ENCODE data around the gene CENPF. TPM values are rescaled to one million over a fixed set of nuclear protein-coding genes. Genes with fewer than 3 reads are reported as not detected.
"Not testable (repeated sequence)": the region's sequence is repeated elsewhere in the genome, so short reads cannot be mapped to it uniquely, and the experiment has no call there.

Gene CENPF
- polyA plus RNA-seq, 3 donors: 0.22 to 0.67 TPM; not detected in 1

DNA sequence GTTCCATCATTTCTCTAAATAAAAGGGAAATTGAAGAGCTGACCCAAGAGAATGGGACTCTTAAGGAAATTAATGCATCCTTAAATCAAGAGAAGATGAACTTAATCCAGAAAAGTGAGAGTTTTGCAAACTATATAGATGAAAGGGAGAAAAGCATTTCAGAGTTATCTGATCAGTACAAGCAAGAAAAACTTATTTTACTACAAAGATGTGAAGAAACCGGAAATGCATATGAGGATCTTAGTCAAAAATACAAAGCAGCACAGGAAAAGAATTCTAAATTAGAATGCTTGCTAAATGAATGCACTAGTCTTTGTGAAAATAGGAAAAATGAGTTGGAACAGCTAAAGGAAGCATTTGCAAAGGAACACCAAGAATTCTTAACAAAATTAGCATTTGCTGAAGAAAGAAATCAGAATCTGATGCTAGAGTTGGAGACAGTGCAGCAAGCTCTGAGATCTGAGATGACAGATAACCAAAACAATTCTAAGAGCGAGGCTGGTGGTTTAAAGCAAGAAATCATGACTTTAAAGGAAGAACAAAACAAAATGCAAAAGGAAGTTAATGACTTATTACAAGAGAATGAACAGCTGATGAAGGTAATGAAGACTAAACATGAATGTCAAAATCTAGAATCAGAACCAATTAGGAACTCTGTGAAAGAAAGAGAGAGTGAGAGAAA, 38.4 kb downstream of the CENPF start:
- H3K27ac ChIP-seq (ENCODE audit: low read depth, low read length): no peak overlapping the region
- 92 to 93% (median 93%) methylated on average over 2 of the region's 2 CpGs for WGBS, 3 donors

GRCh38 chr1:214643030-214643429, 40.0 kb downstream of the CENPF start:
- H3K27ac ChIP-seq (ENCODE audit: low read depth, low read length): no peak overlapping the region
- 94 to 96% (median 96%) methylated on average over 8 of the region's 8 CpGs for WGBS, 3 donors

- no peak overlapping the region for H3K27ac ChIP-seq (ENCODE audit: low read depth, low read length)
- 96 to 99% (median 98%) methylated on average over 10 of the region's 10 CpGs for WGBS, 3 donors
These were observed 42.7 kb downstream of the CENPF start for GRCh38 chr1:214645712-214646111.

DNA sequence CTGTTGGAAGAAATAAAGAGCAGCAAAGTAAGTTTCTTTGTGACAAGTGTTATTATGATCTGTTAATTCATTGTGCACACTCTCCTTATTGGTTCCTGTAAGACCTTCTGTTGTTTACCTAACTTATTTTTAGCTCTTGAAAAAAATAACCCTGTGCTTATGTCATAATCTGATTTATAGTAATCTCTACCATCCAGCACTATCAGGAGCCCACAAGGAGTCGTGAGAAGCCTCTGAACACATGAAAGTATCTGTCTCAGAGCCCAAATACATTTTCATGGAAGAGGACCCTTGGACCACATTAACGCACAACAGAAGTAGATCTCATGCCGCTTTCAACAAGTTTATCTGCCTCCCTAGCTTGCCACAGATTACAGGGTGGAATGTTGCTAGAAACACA, 45.8 kb downstream of the CENPF start:
- 43 to 93% (median 88%) methylated on average over 3 of the region's 3 CpGs for WGBS, 3 donors

DNA sequence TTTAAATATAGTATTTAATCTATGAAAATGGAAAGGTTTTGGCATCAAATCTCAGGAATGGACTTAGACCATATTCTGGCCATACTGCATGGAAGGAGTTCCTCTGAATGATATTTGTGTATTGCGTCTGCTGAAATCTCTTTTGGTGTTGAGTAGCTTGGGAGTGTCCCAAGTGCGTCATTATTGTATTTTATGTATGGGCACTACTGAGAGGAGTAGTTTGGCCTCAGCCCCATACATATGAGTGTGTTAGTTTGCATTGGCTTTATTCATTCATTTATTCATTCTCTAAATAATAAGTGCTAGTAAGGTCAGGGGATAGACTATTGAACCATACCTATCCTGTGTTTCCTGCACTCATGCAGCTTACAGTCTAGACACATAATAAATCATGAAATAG, 46.6 kb downstream of the CENPF start:
- 98 to 100% (median 100%) methylated on average over 2 of the region's 2 CpGs for WGBS, 3 donors
- H3K27ac ChIP-seq (ENCODE audit: low read depth, low read length): no peak overlapping the region

More for the DNA sequence above, 45.8 kb downstream of the CENPF start:
- H3K27ac ChIP-seq (ENCODE audit: low read depth, low read length): no peak overlapping the region

DNA sequence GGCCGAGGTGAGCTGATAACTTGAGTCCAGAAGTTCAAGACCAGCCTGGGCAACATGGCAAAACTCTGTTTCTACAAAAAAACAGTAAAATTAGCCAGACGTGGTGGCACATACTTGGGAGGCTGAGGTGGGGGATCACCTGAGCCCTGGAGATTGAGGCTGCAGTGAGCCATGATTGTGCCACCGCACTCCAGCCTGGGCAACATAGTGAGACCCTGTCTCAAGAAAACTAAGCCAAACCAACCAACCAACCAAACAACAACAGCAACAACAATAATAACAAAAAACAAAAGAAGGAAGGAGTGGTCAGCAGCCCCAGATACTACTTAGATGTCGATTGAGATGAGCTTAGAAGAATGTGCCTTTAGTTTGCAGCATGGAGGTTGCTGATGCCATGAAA, 47.7 kb downstream of the CENPF start:
- no peak overlapping the region for H3K27ac ChIP-seq (ENCODE audit: low read depth, low read length)
- 95 to 100% (median 97%) methylated on average over 4 of the region's 4 CpGs for WGBS, 3 donors

GRCh38 chr1:214657299-214657698, 54.3 kb downstream of the CENPF start:
- no peak overlapping the region for H3K27ac ChIP-seq (ENCODE audit: low read depth, low read length)
- 84 to 95% (median 93%) methylated on average over 2 of the region's 2 CpGs for WGBS, 3 donors

DNA sequence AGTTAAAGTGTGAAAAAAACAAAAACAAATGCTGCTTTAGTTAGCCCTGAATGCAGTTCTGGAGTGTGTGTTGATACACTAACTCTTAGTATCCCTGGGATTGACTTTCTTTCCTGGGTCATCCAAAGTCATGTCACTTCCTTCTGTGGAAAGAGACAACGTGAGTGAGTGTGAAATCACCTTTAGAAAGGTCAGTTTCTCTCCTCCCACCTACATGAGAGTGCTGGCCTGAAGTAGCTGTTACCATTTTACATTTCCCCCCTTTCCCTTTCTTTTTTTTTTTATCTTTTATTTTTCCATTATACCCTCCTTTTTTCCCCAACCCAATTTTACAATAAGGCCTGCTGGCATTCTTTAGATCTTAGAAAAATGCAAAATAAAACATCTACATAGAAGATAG, 55.2 kb downstream of the CENPF start:
- H3K27ac ChIP-seq (ENCODE audit: low read depth, low read length): no peak overlapping the region
- 43 to 71% (median 57%) methylated on average over 1 of the region's 1 CpG for WGBS, 3 donors

- 77 to 86% (median 82%) methylated on average over 9 of the region's 9 CpGs for WGBS, 3 donors
- H3K27ac ChIP-seq (ENCODE audit: low read depth, low read length): no peak overlapping the region
These were observed 55.8 kb downstream of the CENPF start for GRCh38 chr1:214658785-214659184.

GRCh38 chr1:214660190-214660589, 57.2 kb downstream of the CENPF start:
- no peak overlapping the region for H3K27ac ChIP-seq (ENCODE audit: low read depth, low read length)
- WGBS, 3 donors: 86 to 93% (median 92%) methylated on average over 2 of the region's 2 CpGs

DNA sequence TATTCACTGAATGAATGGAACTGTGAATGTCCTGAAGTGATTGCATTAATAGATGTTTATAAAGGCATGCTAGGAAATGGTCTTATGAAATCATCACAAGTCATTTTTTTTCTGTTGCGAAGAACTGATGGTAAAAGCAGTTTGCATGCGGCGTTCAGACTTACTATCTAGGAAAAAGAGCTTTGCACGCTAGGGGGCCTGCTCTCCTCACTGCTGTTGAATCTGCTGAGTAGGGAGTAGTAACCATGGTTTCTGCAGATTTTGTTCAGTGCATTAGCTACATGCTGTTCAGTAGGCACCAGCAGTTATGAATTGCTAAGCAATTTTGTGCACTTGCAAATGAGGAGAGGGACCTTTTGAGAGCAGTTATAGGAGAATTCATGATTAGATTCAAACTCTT, 57.9 kb downstream of the CENPF start:
- H3K27ac ChIP-seq (ENCODE audit: low read depth, low read length): no peak overlapping the region
- WGBS, 3 donors: 58 to 64% (median 59%) methylated on average over 4 of the region's 4 CpGs

GRCh38 chr1:214662223-214662785, 59.3 kb downstream of the CENPF start:
- no peak overlapping the region for H3K27ac ChIP-seq (ENCODE audit: low read depth, low read length)
- WGBS, 3 donors: 78 to 92% (median 81%) methylated on average over 3 of the region's 3 CpGs

GRCh38 chr1:214664651-214665433, 61.8 kb downstream of the CENPF start:
- WGBS, 3 donors: 92 to 95% (median 94%) methylated on average over 8 of the region's 8 CpGs
- H3K27ac ChIP-seq (ENCODE audit: low read depth, low read length): no peak overlapping the region

DNA sequence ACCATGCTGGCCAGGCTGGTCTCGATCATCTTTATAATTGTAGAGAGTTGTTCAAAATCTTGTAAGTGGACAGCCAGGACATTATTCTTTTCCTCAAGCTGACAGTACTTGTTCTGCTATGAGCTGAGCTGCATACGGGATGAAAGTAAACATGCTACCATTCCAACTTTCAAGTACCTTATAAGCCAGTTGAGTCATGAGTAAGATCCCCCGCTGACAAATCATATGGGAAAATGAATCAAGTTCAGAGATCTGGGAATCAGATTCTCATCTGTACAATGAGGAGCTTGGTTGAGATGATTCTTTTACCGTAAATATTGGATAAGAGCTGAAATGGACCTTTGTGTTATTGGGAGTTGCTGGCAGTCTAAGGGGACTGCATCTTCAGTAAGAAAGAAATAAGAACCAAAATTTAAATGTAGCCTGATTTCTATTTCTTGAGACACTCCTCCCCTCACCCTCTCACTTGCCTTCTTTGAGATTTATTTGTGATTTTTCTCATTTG, 62.7 kb downstream of the CENPF start:
- H3K27ac ChIP-seq (ENCODE audit: low read depth, low read length): no peak overlapping the region
- WGBS, 3 donors: 91 to 96% (median 96%) methylated on average over 4 of the region's 4 CpGs

DNA sequence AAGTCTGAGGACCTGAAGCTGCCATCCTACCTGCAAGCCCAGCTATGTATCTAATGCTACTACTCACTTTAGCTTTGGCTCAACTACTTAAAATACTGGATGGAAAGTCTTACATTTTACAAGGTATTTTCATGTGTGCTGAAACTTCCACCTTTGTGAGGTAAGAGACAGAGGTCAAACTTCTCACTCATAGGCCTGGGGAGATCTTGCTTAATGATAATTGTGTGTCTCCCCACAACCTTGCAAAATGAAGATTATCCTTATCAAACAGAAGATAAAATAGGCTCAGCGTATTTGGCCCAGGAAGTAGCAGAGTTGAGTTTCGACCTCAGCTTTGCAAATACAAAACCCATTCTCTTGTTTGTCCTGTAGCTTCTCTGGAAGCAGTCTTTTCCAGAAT, 63.7 kb downstream of the CENPF start:
- 88 to 98% (median 90%) methylated on average over 2 of the region's 2 CpGs for WGBS, 3 donors

GRCh38 chr1:214670098-214670497, 67.1 kb downstream of the CENPF start:
- 28 to 58% (median 56%) methylated on average over 2 of the region's 2 CpGs for WGBS, 3 donors
- no peak overlapping the region for H3K27ac ChIP-seq (ENCODE audit: low read depth, low read length)

More for the DNA sequence above, 63.7 kb downstream of the CENPF start:
- H3K27ac ChIP-seq (ENCODE audit: low read depth, low read length): no peak overlapping the region

- H3K27ac ChIP-seq (ENCODE audit: low read depth, low read length): not testable (repeated sequence)
- 85 to 98% (median 90%) methylated on average over 22 to 27 of the region's 29 CpGs for WGBS, 3 donors
These were observed 70.0 kb downstream of the CENPF start for GRCh38 chr1:214673029-214673428.

DNA sequence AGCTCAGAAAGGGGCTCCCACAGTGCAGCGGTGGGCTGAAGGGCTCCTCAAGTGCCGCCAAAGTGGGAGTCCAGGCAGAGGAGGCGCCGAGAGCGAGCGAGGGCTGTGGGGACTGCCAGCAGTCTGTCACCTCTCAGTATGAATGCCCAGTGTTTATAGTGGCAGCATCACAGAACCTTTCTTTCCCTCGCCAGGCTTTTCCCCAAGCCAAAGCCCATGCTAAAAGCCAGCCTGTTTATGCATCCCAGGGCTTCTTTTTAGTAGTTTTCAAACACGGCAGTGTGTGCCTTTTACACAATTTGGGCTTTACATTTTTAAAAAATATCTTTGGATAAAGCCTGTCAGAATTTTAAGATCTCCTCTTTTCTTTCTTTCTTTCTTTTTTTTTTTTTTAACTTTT, 70.6 kb downstream of the CENPF start:
- WGBS, 3 donors: 88 to 92% (median 91%) methylated on average over 7 to 8 of the region's 8 CpGs
- H3K27ac ChIP-seq (ENCODE audit: low read depth, low read length): no peak overlapping the region

DNA sequence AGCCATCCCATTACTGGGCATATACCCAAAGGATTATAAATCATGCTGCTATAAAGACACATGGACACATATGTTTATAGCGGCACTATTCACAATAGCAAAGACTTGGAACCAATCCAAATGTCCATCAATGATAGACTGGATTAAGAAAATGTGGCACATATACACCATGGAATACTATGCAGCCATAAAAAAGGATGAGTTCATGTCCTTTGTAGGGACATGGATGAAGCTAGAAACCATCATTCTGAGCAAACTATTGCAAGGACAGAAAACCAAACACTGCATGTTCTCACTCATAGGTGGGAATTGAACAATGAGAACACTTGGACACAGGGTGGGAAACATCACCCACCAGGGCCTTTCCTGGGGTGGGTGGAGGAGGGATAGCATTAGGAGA, 72.5 kb downstream of the CENPF start:
- 88 to 97% (median 93%) methylated on average over 1 of the region's 1 CpG for WGBS, 3 donors
- not testable (repeated sequence) for H3K27ac ChIP-seq (ENCODE audit: low read depth, low read length)
